Endodermal cell (in vitro differentiated cells): ENCODE results near the gene KDM8. TPM values are rescaled to one million over a fixed set of nuclear protein-coding genes. Genes with fewer than 3 reads are reported as not detected.

Experiments used
- DNase-seq: peaks from one replicate; pipeline ENCODE4 v3.0.0-alpha.2; 2017
- H3K27ac ChIP-seq: 2 replicates; pipeline ENCODE4 v1.5.1; 2013; ENCODE audit warnings: mild to moderate bottlenecking, low read depth, low read length, moderate library complexity
- H3K27me3 ChIP-seq: 2 replicates; pipeline ENCODE4 v1.6.1; 2013; ENCODE audit warnings: mild to moderate bottlenecking, low read length, moderate library complexity; ENCODE audit not compliant: insufficient read depth, control insufficient read depth, poor library complexity, severe bottlenecking
- H3K36me3 ChIP-seq: 2 replicates; pipeline ENCODE4 v1.7.0; 2013; ENCODE audit warnings: mild to moderate bottlenecking, low read length, moderate library complexity; ENCODE audit not compliant: control insufficient read depth, insufficient read depth
- H3K4me1 ChIP-seq: one replicate; pipeline ENCODE4 v1.7.0; 2013; ENCODE audit warnings: low read length; ENCODE audit not compliant: control insufficient read depth, insufficient read depth
- H3K4me3 ChIP-seq: 2 replicates; pipeline ENCODE4 v1.5.1; 2013; ENCODE audit warnings: mild to moderate bottlenecking, low read length, moderate library complexity
- H3K9ac ChIP-seq: 2 replicates; pipeline ENCODE4 v1.6.1; 2013; ENCODE audit warnings: mild to moderate bottlenecking, low read length, moderate library complexity; ENCODE audit not compliant: poor library complexity, severe bottlenecking; ENCODE audit errors: extremely low read depth
- H3K9me3 ChIP-seq: 2 replicates; pipeline ENCODE4 v1.6.1; 2013; ENCODE audit warnings: mild to moderate bottlenecking, low read length, moderate library complexity; ENCODE audit not compliant: control insufficient read depth
- H3K27ac Mint-ChIP-seq: 2 replicates; pipeline ENCODE4 v1.8.0; 2020; ENCODE audit warnings: mixed read lengths
- H3K27me3 Mint-ChIP-seq: 2 replicates; pipeline ENCODE4 v1.8.0; 2021; ENCODE audit warnings: mild to moderate bottlenecking, mixed read lengths; ENCODE audit not compliant: insufficient read depth
- H3K36me3 Mint-ChIP-seq: 2 replicates; pipeline ENCODE4 v1.8.0; 2020; ENCODE audit warnings: low read depth, mixed read lengths
- H3K4me1 Mint-ChIP-seq: 2 replicates; pipeline ENCODE4 v1.8.0; 2020; ENCODE audit warnings: mixed read lengths
- H3K4me3 Mint-ChIP-seq: 2 replicates; pipeline ENCODE4 v1.8.0; 2020; ENCODE audit warnings: mild to moderate bottlenecking, moderate library complexity, mixed read lengths
- H3K9me3 Mint-ChIP-seq: 2 replicates; pipeline ENCODE4 v1.8.0; 2020; ENCODE audit warnings: mild to moderate bottlenecking, mixed read lengths
- WGBS, 2 experiments: methylation state at CpG; one replicate each; pipeline versions ENCODE4 v1.1.5 to v1.1.7; 2013; ENCODE audit warnings: missing lambda C conversion rate in 2 of 2, mixed read lengths in 1 of 2; ENCODE audit not compliant: insufficient coverage in 1 of 2, insufficient read length in 1 of 2; 5-methylcytosine and 5-hydroxymethylcytosine counted together
- total RNA-seq, 2 donors: library from RNA; stranded (reverse); fragmentation: NEBNext Ultra II Directional in 1 of 2; extraction: Animal tissue kit (Norgen Biotek cat#: 25700) in 1 of 2; gene quantifications; 2 replicates in 1 of 2; 3 replicates in 1 of 2; pipeline ENCODE4 v1.2.1, GENCODE V29; 2021
- TF ChIP-seq, protein P1 (sequence below): fragments of 200-600 bp; sonication (generic); conservative IDR thresholded peaks from 2 replicates; pipeline ENCODE4 v1.5.0; 2021; ENCODE audit warnings: antibody characterized with exemption, mild to moderate bottlenecking

KDM8 gene
- total RNA-seq, 2 donors from 2014 or later = 11.0 to 12.1 TPM

GRCh38 chr16:27210174-27210573 lies 6.8 kb downstream of the KDM8 start:
- Mint-ChIP-seq H3K4me1 (peaks cover 7% of the 10 kb centered on the region), H3K9me3 (no peaks in the 10 kb centered on the region), H3K36me3 (peaks cover 17% of the 10 kb centered on the region), H3K27me3 (no peaks in the 10 kb centered on the region), H3K27ac (peak overlapping the region; percentile 70), H3K4me3 (no peak overlapping the region)
- H3K27me3 ChIP-seq = no peaks in the 10 kb centered on the region
- peaks cover 4% of the 10 kb centered on the region for H3K36me3 ChIP-seq
- TF ChIP-seq, protein P1, sequence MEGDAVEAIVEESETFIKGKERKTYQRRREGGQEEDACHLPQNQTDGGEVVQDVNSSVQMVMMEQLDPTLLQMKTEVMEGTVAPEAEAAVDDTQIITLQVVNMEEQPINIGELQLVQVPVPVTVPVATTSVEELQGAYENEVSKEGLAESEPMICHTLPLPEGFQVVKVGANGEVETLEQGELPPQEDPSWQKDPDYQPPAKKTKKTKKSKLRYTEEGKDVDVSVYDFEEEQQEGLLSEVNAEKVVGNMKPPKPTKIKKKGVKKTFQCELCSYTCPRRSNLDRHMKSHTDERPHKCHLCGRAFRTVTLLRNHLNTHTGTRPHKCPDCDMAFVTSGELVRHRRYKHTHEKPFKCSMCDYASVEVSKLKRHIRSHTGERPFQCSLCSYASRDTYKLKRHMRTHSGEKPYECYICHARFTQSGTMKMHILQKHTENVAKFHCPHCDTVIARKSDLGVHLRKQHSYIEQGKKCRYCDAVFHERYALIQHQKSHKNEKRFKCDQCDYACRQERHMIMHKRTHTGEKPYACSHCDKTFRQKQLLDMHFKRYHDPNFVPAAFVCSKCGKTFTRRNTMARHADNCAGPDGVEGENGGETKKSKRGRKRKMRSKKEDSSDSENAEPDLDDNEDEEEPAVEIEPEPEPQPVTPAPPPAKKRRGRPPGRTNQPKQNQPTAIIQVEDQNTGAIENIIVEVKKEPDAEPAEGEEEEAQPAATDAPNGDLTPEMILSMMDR = no peak
- DNase-seq = no peak
- H3K4me1 ChIP-seq = peaks cover 2% of the 10 kb centered on the region
- no peaks in the 10 kb centered on the region for H3K9me3 ChIP-seq
- no peak overlapping the region for H3K9ac ChIP-seq
- 95 to 96% methylated on average over 9 to 17 of the region's 17 CpGs for WGBS, 2 experiments
- H3K27ac ChIP-seq = no peak overlapping the region
- no peak overlapping the region for H3K4me3 ChIP-seq

DNA sequence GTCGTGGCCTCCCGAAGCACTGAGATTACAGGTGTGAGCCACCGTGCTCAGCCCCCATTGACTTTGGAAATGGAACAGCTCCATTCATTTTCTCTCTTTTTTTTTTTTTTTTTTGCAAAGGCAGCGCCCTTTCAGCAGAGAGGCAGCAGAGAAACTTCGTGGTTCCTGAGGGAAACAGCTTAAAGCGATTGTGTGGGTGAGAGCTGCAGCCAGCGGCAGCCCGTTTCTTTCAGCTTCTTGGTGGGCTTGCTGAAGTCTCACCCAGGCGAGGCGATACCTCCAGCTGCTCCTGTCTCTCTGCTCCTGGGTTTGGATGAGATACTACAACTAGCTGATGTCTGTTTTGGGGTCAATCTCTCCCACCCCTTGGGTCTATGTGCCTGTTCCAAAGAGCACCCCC lies 7.7 kb downstream of the KDM8 start:
- no peaks in the 10 kb centered on the region for H3K27me3 ChIP-seq
- 92 to 96% methylated on average over 4 to 10 of the region's 10 CpGs for WGBS, 2 experiments
- H3K27me3 Mint-ChIP-seq = no peaks in the 10 kb centered on the region
- TF ChIP-seq, protein P1 = no peak
- no peak overlapping the region for H3K9ac ChIP-seq
- no peaks in the 10 kb centered on the region for H3K9me3 ChIP-seq
- DNase-seq = no peak
- no peak overlapping the region for H3K4me3 Mint-ChIP-seq
- no peaks in the 10 kb centered on the region for H3K4me1 ChIP-seq
- peaks cover 1% of the 10 kb centered on the region for H3K4me1 Mint-ChIP-seq
- H3K9me3 Mint-ChIP-seq = no peaks in the 10 kb centered on the region
- no peak overlapping the region for H3K4me3 ChIP-seq
- no peak overlapping the region for H3K27ac Mint-ChIP-seq
- peaks cover 23% of the 10 kb centered on the region for H3K36me3 Mint-ChIP-seq
- H3K27ac ChIP-seq = no peak overlapping the region
- peaks cover 4% of the 10 kb centered on the region for H3K36me3 ChIP-seq

- H3K27me3 Mint-ChIP-seq = no peaks in the 10 kb centered on the region
- Histone ChIP-seq H3K9ac (no peak overlapping the region), H3K4me3 (no peak overlapping the region), H3K27ac (no peak overlapping the region), H3K4me1 (no peaks in the 10 kb centered on the region), H3K9me3 (no peaks in the 10 kb centered on the region), H3K36me3 (peaks cover 4% of the 10 kb centered on the region), H3K27me3 (no peaks in the 10 kb centered on the region)
- DNase-seq = no peak
- WGBS, 2 experiments = 95 to 96% methylated on average over 18 to 19 of the region's 19 CpGs
- H3K9me3 Mint-ChIP-seq = no peaks in the 10 kb centered on the region
- H3K27ac Mint-ChIP-seq = no peak overlapping the region
- H3K36me3 Mint-ChIP-seq = peaks cover 30% of the 10 kb centered on the region
- no peak overlapping the region for H3K4me3 Mint-ChIP-seq
- H3K4me1 Mint-ChIP-seq = no peaks in the 10 kb centered on the region
- TF ChIP-seq, protein P1 = no peak
Measured at GRCh38 chr16:27214084-27214961, 11.0 kb downstream of the KDM8 start.
